ENCODE data around the gene TSPO.
"Not testable (repeated sequence)": the region's sequence is repeated elsewhere in the genome, so short reads cannot be mapped to it uniquely, and the experiment has no call there.

Gene TSPO

GRCh38 chr22:43151251-43152002 lies at the start of gene TSPO:
TSS of gene TSPO (plus strand) at chr22:43151559. CDS start at chr22:43159239, 7,680 bp downstream.
- DNase-seq: peak; percentile 73

GRCh38 chr22:43104056-43104625 lies 47.2 kb upstream of the TSPO start:
- DNase-seq: peak; percentile 39

- not testable (repeated sequence) for DNase-seq
Observed at GRCh38 chr22:43104950-43105349, 46.4 kb upstream of the TSPO start.

GRCh38 chr22:43106302-43106701 lies 45.1 kb upstream of the TSPO start:
- DNase-seq: no peak

- DNase-seq: no peak
Observed at GRCh38 chr22:43109511-43109910, 41.8 kb upstream of the TSPO start.

GRCh38 chr22:43109921-43110443 lies 41.4 kb upstream of the TSPO start:
- DNase-seq: no peak

GRCh38 chr22:43110444-43110926 lies 40.9 kb upstream of the TSPO start, which contains the start of gene BIK:
TSS of gene BIK (plus strand) at chr22:43110750. CDS start at chr22:43124023, 13,273 bp downstream.
- peak; percentile 59 for DNase-seq

- peak; percentile 49 for DNase-seq
Observed at GRCh38 chr22:43110927-43111623, 40.3 kb upstream of the TSPO start.

GRCh38 chr22:43113526-43114251 lies 37.7 kb upstream of the TSPO start:
- DNase-seq: no peak

GRCh38 chr22:43114958-43115357 lies 36.4 kb upstream of the TSPO start:
- no peak for DNase-seq

GRCh38 chr22:43116932-43117331 lies 34.4 kb upstream of the TSPO start:
- no peak for DNase-seq

- no peak for DNase-seq
Observed at GRCh38 chr22:43118024-43118849, 33.1 kb upstream of the TSPO start.

- no peak for DNase-seq
Observed at GRCh38 chr22:43118953-43119458, 32.4 kb upstream of the TSPO start.

- no peak for DNase-seq
Observed at GRCh38 chr22:43126501-43127165, 24.7 kb upstream of the TSPO start.

GRCh38 chr22:43127166-43127908 lies 24.0 kb upstream of the TSPO start:
- DNase-seq: no peak

- DNase-seq: no peak
Observed at GRCh38 chr22:43128116-43128515, 23.2 kb upstream of the TSPO start.

GRCh38 chr22:43128928-43129424 lies 22.4 kb upstream of the TSPO start:
- no peak for DNase-seq

- no peak for DNase-seq
Observed at GRCh38 chr22:43129426-43130425, 21.6 kb upstream of the TSPO start.
